Astrocyte (in vitro differentiated cells and primary cell): Measurements from ENCODE around the gene SAMHD1. TPM values are rescaled to one million over a fixed set of nuclear protein-coding genes. Genes with fewer than 3 reads are reported as not detected.

ENCODE experiments used
- DNase-seq: peaks from one replicate; pipeline ENCODE4 v3.0.0-alpha.2; 2010; ENCODE audit warnings: low read depth
- FAIRE-seq: peaks from 2 replicates; lab custom pipeline; 2011; peaks lifted over from hg19 to GRCh38; lab: Jason Lieb, UNC
- H2AFZ ChIP-seq: 2 replicates; pipeline ENCODE4 v1.6.0; 2012; ENCODE audit warnings: low read depth, low read length, inconsistent platforms
- H3K27ac ChIP-seq: 2 replicates; pipeline ENCODE4 v1.5.1; 2011; ENCODE audit warnings: low read depth, low read length, inconsistent platforms
- H3K27me3 ChIP-seq: 2 replicates; pipeline ENCODE4 v1.6.0; 2011; ENCODE audit warnings: low read length, inconsistent platforms; ENCODE audit not compliant: insufficient read depth
- H3K36me3 ChIP-seq: 2 replicates; pipeline ENCODE4 v1.5.1; 2011; ENCODE audit warnings: low read length, inconsistent platforms; ENCODE audit not compliant: insufficient read depth
- H3K4me1 ChIP-seq: 2 replicates; pipeline ENCODE4 v1.5.1; 2011; ENCODE audit warnings: low read length, inconsistent platforms; ENCODE audit not compliant: insufficient read depth
- H3K4me2 ChIP-seq: 2 replicates; pipeline ENCODE4 v1.6.0; 2012; ENCODE audit warnings: low read length, inconsistent platforms
- H3K4me3 ChIP-seq: 2 replicates; pipeline ENCODE4 v1.5.1; 2011; ENCODE audit warnings: low read depth, mild to moderate bottlenecking, low read length, inconsistent platforms; ENCODE audit not compliant: insufficient read depth
- H3K79me2 ChIP-seq: 2 replicates; pipeline ENCODE4 v1.6.0; 2012; ENCODE audit warnings: mild to moderate bottlenecking, low read length, inconsistent platforms; ENCODE audit not compliant: insufficient read depth
- H3K9ac ChIP-seq: 2 replicates; pipeline ENCODE4 v1.6.0; 2012; ENCODE audit warnings: mild to moderate bottlenecking, low read length, inconsistent platforms
- H3K9me3 ChIP-seq: 2 replicates; pipeline ENCODE4 v1.5.1; 2012; ENCODE audit warnings: low read depth, mild to moderate bottlenecking, low read length, inconsistent platforms; ENCODE audit not compliant: insufficient read depth
- H4K20me1 ChIP-seq: 2 replicates; pipeline ENCODE4 v1.6.0; 2012; ENCODE audit warnings: low read length, inconsistent platforms; ENCODE audit not compliant: insufficient read depth
- H3K27ac Mint-ChIP-seq: one replicate; pipeline ENCODE4 v1.8.0; 2021; ENCODE audit warnings: mild to moderate bottlenecking, mixed read lengths; ENCODE audit not compliant: unreplicated experiment
- H3K27me3 Mint-ChIP-seq: one replicate; pipeline ENCODE4 v1.8.0; 2021; ENCODE audit warnings: low read depth, mixed read lengths; ENCODE audit not compliant: unreplicated experiment
- H3K36me3 Mint-ChIP-seq: one replicate; pipeline ENCODE4 v1.8.0; 2021; ENCODE audit warnings: low read depth, mixed read lengths; ENCODE audit not compliant: unreplicated experiment
- H3K4me1 Mint-ChIP-seq: one replicate; pipeline ENCODE4 v1.8.0; 2021; ENCODE audit warnings: low read depth, mixed read lengths; ENCODE audit not compliant: unreplicated experiment
- H3K4me3 Mint-ChIP-seq: one replicate; pipeline ENCODE4 v1.8.0; 2021; ENCODE audit warnings: mild to moderate bottlenecking, moderate library complexity, mixed read lengths; ENCODE audit not compliant: unreplicated experiment
- H3K9me3 Mint-ChIP-seq: one replicate; pipeline ENCODE4 v1.8.0; 2021; ENCODE audit warnings: mild to moderate bottlenecking, mixed read lengths; ENCODE audit not compliant: unreplicated experiment
- CTCF ChIP-seq: IDR thresholded peaks from 2 replicates; pipeline ENCODE4 v1.5.1; 2011; ENCODE audit warnings: low read depth, mild to moderate bottlenecking, inconsistent platforms, low read length, moderate library complexity; ENCODE audit not compliant: insufficient read depth
- EZH2 ChIP-seq: IDR thresholded peaks from 2 replicates; pipeline ENCODE4 v1.6.1; 2012; ENCODE audit warnings: mild to moderate bottlenecking, low read length, inconsistent platforms; ENCODE audit not compliant: insufficient read depth
- total RNA-seq: library from RNA; stranded (reverse); gene quantifications from 2 replicates; pipeline ENCODE4 v1.2.1, GENCODE V29; 2021

The SAMHD1 gene
- total RNA-seq, 1 donor from 2014 or later = 99.7 TPM

DNA sequence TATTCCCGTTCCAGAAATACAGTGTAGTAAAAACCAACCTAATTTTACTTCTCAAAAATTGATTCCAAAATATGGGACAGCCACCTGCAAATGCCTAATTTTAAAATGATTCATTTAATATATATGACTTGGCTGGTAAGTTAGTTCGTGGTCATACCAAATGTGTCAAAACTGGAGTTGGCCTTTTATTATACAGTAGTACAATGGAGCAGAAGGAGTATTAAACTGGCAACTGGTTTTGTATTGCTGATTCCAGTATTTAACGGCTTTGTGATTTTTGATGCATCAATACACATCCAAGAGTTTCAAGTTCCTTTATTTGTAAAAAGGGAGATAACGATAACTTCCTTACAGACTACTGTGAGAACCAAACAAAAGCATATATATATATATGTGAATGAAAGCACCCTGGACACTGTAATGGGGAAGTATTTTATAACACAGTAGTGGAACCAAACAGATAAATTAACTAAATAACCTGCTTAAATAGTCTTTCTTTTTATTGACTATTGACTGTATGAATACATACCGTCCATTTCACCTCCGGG, 24.8 kb downstream of the SAMHD1 start:
- H3K9me3 ChIP-seq = no peaks in the 10 kb centered on the region
- DNase-seq = no peak
- Mint-ChIP-seq H3K27ac (no peak overlapping the region), H3K27me3 (no peaks in the 10 kb centered on the region), H3K4me1 (no peaks in the 10 kb centered on the region), H3K9me3 (no peaks in the 10 kb centered on the region), H3K4me3 (no peak overlapping the region), H3K36me3 (peaks cover 11% of the 10 kb centered on the region)
- no peak overlapping the region for H2AFZ ChIP-seq
- no peaks in the 10 kb centered on the region for H4K20me1 ChIP-seq
- H3K9ac ChIP-seq = no peak overlapping the region
- no peak for TF ChIP-seq EZH2
- TF ChIP-seq CTCF = no peak
- no peak overlapping the region for H3K4me2 ChIP-seq
- H3K4me3 ChIP-seq = no peak overlapping the region
- no peaks in the 10 kb centered on the region for H3K27me3 ChIP-seq
- no peak for FAIRE-seq
- H3K79me2 ChIP-seq = no peaks in the 10 kb centered on the region
- no peaks in the 10 kb centered on the region for H3K4me1 ChIP-seq
- no peak overlapping the region for H3K27ac ChIP-seq
- H3K36me3 ChIP-seq = no peaks in the 10 kb centered on the region

- Mint-ChIP-seq H3K9me3 (no peaks in the 10 kb centered on the region), H3K4me1 (no peaks in the 10 kb centered on the region), H3K36me3 (peaks cover 11% of the 10 kb centered on the region), H3K27me3 (no peaks in the 10 kb centered on the region), H3K4me3 (no peak overlapping the region), H3K27ac (no peak overlapping the region)
- Histone ChIP-seq H3K9ac (no peak overlapping the region), H3K4me2 (no peak overlapping the region), H3K9me3 (no peaks in the 10 kb centered on the region), H2AFZ (no peak overlapping the region), H3K36me3 (no peaks in the 10 kb centered on the region), H3K27ac (no peak overlapping the region), H3K4me1 (no peaks in the 10 kb centered on the region), H4K20me1 (no peaks in the 10 kb centered on the region), H3K27me3 (no peaks in the 10 kb centered on the region), H3K79me2 (no peaks in the 10 kb centered on the region), H3K4me3 (no peak overlapping the region)
- TF ChIP-seq CTCF = no peak
- TF ChIP-seq EZH2 = no peak
- FAIRE-seq (no peak), DNase-seq (no peak)
These were observed 26.3 kb downstream of the SAMHD1 start for GRCh38 chr20:36925234-36925633.

DNA sequence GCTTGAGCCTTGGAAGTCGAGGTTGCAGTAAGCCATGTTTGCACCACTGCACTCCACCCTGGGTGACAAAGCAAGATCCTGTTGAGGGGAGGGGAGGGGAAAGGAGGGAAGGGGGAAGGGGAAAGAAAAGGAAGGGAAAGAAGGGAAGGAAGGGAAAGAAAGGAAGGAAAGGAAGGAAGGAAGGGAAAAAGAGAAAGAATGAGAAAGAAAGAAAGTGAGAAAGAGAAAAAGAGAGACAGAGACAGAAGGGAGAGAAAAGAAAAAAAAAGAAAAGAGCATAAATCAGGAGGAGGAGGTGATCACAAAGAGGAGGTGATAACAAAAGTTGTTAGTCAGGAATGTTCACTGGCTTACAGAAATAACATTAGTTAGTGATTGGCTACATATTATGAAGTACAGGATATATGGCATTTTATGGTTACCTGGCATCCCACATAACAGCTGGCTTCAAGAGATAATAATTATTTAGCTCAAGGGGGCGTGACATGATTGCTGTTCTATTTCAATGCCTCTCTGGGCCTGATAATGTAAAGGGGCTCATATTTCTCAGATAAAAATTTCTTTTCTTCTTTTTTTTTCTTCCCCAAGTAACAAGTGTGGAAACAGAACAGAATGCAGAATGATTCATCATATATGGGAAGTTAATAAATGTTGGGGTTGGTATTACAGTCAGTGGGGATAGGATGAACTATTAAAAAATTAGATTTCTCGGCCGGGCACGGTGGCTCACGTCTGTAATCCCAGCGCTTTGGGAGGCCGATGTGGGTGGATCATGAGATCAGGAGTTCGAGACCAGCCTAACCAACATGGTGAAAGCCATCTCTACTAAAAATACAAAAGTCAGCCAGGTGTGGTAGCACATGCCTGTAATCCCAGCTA, 27.1 kb downstream of the SAMHD1 start:
- no peaks in the 10 kb centered on the region for H3K9me3 ChIP-seq
- Mint-ChIP-seq H3K9me3 (no peaks in the 10 kb centered on the region), H3K27ac (no peak overlapping the region), H3K4me3 (no peak overlapping the region), H3K27me3 (no peaks in the 10 kb centered on the region), H3K36me3 (peaks cover 10% of the 10 kb centered on the region), H3K4me1 (no peaks in the 10 kb centered on the region)
- H3K4me2 ChIP-seq = no peak overlapping the region
- DNase-seq = no peak
- no peak overlapping the region for H3K4me3 ChIP-seq
- no peak overlapping the region for H3K27ac ChIP-seq
- no peak overlapping the region for H3K9ac ChIP-seq
- no peaks in the 10 kb centered on the region for H3K4me1 ChIP-seq
- H3K27me3 ChIP-seq = no peaks in the 10 kb centered on the region
- no peaks in the 10 kb centered on the region for H4K20me1 ChIP-seq
- TF ChIP-seq CTCF (no peak), EZH2 (no peak)
- no peak overlapping the region for H2AFZ ChIP-seq
- H3K79me2 ChIP-seq = no peaks in the 10 kb centered on the region
- FAIRE-seq = no peak
- no peaks in the 10 kb centered on the region for H3K36me3 ChIP-seq
